Stimulated activated CD8-positive, alpha-beta memory T cell treated with anti-CD3 and anti-CD28 coated beads, Interleukin-4, amount 100 ng/mL, for 1 hour (primary cell): Measurements from ENCODE around the gene LRIT2.

Experiments used
- DNase-seq, 2 donors: peaks; one replicate each; pipeline ENCODE4 v3.0.0-alpha.2; 2020; ENCODE audit warnings: low read depth in 2 of 2, low spot score in 1 of 2

Gene LRIT2

GRCh38 chr10:84205853-84206525 is 19.4 kb downstream of the LRIT2 start:
- DNase-seq = no peak

- DNase-seq = peak; percentile 31 to 45
Measured at GRCh38 chr10:84205049-84205852, 20.1 kb downstream of the LRIT2 start.

DNA sequence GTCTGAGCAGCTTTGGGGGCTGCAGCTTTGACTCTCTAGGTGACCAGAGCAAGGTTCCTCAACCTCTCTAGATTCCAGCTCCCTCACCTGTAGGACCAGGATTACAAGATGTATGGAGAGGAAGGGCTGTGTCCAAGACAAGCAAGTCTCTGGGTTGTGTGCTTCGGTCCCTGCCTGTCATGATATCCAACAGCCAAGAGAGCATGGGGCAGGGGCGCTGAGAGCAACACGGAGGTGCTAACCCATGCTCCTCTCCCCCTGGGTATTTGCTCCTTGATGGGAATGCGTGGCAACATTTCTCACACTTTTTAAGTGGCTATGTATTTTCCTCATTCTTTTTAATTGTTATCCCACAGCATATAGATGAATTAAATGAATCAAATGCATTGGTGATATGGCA is 20.7 kb downstream of the LRIT2 start:
- no peak for DNase-seq

GRCh38 chr10:84204122-84204521 is 21.2 kb downstream of the LRIT2 start:
- DNase-seq = no peak

- DNase-seq = no peak
Measured at GRCh38 chr10:84202349-84202748, 23.0 kb downstream of the LRIT2 start.

DNA sequence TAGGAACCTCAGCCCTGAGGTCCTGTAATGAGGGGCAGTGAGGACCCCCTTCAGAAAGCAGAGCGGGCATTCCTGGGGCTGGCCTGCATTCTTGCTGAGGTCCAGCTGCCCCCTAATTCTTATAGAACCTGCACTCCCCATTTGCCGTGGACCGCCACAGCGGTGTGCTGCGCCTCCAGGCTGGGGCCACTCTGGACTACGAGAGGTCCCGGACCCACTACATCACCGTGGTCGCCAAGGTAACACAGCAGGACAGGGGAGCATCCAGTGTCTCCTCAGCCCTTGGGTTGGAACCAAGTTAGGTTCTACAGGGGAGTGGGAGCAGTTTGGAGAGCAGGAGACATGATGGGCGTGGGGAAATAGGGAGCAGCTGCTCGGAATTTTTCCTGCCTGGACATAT is 23.7 kb downstream of the LRIT2 start:
- DNase-seq = no peak

GRCh38 chr10:84201244-84201606 is 24.1 kb downstream of the LRIT2 start:
- no peak for DNase-seq

DNA sequence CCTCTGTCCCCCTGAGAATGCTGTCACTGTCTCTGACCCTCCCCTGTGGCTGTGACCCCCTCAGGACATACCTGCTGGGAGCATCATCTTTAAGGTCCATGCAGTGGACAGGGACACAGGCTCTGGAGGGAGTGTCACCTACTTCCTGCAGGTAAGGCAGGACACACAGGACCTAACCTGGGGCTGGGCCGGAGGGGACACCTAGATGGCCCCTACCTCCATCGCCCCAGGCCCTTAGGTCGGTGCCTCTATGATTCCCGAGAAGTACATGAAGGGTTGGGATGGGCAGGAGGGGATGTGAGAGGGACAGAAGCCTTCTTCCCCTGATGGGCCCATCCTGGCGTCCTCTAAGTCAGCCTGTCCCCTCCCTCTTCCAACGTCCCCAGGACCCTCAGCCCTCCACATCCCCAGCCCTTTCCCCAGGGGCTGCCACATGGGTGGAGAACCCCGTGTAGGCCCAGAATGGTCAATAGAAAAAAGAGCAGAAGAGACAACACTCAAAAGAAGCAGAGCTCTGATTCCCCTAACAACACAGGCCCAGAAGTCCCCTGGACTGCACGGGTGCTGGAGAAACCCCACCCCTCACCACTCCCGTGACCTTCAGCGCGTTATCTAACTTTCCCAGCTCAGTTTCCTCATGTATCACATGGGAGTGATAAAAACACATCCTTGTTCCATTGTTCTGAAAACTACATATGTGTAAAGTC is 24.7 kb downstream of the LRIT2 start:
- no peak for DNase-seq

GRCh38 chr10:84198206-84198915 is 27.0 kb downstream of the LRIT2 start:
- DNase-seq = no peak

- no peak for DNase-seq
Measured at GRCh38 chr10:84197643-84198042, 27.7 kb downstream of the LRIT2 start.

- DNase-seq = no peak
Measured at GRCh38 chr10:84196941-84197340, 28.4 kb downstream of the LRIT2 start.

DNA sequence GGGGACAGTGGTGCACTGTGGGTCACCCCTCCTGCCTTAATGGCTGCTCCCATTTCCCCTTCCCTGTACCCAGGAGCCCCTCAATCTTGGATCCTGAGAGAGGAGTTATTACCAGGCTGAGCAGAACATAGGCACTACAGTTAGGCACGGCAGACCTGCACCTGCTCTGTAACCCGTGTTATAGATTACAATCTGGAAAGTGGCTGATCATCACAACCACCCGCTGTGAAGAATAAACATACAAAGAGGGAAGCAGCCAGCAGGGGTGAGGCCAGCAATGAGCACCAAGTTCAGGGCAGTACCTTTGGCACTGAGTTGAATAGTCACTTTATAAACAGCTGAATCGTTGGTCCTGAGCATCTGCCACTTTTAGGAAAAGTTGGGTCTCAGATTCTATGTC is 29.3 kb downstream of the LRIT2 start:
- DNase-seq = no peak

GRCh38 chr10:84195044-84195830 is 30.1 kb downstream of the LRIT2 start:
- DNase-seq = no peak

DNA sequence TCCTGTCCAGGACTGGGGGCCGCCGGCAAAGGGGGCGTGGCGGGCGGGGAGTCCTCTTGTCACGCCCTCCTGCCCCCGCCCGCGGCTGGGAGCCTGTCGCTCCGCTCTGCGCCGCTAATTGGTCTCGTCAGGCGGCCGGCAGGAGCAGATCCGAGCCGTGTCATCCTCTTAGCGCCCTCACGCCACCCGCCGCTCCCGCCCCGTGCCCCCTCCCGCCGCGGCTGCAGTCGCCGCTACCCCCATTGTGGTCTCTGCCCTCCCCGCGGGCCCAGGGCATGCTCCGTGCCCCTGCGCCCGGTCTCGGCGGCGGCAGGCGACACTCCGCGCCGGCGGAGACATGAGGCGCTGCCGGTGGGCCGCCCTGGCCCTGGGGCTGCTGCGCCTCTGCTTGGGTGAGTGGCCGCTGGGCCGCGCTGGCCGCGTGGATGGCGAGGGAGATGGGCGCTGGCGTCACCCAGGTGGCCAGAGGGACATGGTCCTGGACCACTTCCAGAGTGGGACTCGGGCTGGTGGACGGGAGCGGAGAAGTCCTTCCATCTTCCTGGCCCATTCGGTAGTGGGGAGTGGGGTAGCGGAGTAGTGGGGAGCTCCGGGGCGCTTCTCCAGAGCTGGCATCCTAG is 30.8 kb downstream of the LRIT2 start, which contains the start of gene CDHR1:
CDHR1 (plus strand) TSS at position 114 of the 620 bp plus-strand sequence; CDS start at position 338, 224 bp downstream.
- peak; percentile 20 to 24 for DNase-seq

GRCh38 chr10:84193846-84194423 is 31.4 kb downstream of the LRIT2 start:
- DNase-seq = no peak

DNA sequence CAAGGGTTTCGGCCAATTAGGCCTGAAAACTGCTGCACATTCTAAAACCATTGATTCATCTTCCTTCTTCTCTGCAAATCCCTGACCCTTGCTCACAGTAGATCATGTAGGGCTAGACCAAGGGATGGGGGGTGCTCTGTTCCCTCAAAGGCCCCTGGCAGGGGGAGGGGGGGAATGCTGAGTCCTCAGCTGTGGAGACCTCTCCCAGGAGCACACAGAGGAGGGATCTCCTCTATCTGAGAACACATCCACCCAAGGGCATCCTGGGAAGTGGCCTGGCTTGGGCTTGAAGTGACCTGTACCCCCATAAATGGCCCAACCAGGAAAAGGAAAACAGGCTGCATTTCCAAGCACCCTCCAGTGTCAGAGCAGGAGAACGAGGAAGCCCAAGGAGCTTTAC is 32.0 kb downstream of the LRIT2 start:
- no peak for DNase-seq

DNA sequence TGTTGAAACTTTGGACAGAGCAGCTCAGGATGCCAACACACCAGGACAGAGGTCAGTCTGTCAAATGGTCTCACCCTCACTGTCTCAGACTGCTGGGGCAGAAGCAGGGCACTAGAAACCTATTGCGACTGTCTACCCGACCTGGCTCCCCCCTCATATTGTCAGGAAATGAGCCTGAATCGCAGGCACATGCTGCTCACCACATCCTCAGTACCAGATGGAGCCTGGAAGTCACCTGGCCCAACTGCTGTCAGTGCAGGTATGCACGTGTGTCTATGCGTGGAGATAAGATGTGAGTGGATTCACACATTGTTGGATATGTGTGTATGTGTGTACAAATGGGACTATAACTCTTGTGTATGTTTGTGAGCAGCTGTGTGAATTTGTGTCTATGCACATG is 34.2 kb downstream of the LRIT2 start:
- DNase-seq = no peak

DNA sequence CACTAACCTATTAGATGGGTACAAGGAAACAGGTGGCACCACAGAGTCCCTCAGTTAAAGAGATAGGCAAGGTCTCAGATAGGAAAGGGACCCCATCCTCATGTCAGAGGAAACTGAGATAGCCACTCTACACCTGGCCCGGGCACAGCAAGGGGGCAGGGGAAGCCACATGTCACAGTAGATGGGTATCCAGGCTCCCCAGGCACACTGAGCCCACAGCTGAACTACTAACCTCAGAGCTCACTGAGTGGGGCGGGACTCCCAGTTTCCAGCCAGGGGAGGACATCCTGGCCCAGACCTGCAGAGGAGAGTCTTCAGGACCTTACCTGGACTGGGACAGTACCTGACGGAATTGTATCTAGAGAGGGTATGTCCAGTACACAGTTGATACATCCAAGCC is 34.7 kb downstream of the LRIT2 start:
- DNase-seq = no peak

- DNase-seq = no peak
Measured at GRCh38 chr10:84188815-84189214, 36.5 kb downstream of the LRIT2 start.
